ENCODE measurements around the gene VCAN. TPM values are rescaled to one million over a fixed set of nuclear protein-coding genes. Genes with fewer than 3 reads are reported as not detected.

The VCAN gene
- polyA plus RNA-seq, 2 of the 4 experiments (the other 2 are of a cell fraction), result 26.0 to 42.0 TPM

DNA sequence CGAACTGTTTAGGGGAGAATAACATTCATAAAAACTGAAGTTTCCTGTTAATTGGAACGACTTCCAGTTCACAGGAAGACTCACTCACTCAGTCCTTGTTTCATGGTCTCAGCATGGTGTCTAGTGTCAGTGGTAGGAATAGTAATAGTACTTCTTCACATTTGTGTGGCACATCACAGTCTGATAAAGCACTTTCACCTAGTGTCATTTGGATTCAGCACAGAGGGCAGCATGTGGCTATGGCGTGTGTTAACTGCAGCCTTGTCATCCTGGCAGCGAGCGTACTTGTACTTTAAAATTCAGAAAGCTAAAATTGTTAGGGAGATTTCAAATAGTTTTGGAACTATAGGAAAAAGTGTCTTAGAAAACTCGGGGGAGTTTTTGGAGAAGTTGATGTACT lies 72.4 kb downstream of the VCAN start (continued):
- TF ChIP-seq, protein P1, sequence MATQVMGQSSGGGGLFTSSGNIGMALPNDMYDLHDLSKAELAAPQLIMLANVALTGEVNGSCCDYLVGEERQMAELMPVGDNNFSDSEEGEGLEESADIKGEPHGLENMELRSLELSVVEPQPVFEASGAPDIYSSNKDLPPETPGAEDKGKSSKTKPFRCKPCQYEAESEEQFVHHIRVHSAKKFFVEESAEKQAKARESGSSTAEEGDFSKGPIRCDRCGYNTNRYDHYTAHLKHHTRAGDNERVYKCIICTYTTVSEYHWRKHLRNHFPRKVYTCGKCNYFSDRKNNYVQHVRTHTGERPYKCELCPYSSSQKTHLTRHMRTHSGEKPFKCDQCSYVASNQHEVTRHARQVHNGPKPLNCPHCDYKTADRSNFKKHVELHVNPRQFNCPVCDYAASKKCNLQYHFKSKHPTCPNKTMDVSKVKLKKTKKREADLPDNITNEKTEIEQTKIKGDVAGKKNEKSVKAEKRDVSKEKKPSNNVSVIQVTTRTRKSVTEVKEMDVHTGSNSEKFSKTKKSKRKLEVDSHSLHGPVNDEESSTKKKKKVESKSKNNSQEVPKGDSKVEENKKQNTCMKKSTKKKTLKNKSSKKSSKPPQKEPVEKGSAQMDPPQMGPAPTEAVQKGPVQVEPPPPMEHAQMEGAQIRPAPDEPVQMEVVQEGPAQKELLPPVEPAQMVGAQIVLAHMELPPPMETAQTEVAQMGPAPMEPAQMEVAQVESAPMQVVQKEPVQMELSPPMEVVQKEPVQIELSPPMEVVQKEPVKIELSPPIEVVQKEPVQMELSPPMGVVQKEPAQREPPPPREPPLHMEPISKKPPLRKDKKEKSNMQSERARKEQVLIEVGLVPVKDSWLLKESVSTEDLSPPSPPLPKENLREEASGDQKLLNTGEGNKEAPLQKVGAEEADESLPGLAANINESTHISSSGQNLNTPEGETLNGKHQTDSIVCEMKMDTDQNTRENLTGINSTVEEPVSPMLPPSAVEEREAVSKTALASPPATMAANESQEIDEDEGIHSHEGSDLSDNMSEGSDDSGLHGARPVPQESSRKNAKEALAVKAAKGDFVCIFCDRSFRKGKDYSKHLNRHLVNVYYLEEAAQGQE (IDR thresholded peaks at IDR 0.05), result no peak
- TF ChIP-seq, protein P2, sequence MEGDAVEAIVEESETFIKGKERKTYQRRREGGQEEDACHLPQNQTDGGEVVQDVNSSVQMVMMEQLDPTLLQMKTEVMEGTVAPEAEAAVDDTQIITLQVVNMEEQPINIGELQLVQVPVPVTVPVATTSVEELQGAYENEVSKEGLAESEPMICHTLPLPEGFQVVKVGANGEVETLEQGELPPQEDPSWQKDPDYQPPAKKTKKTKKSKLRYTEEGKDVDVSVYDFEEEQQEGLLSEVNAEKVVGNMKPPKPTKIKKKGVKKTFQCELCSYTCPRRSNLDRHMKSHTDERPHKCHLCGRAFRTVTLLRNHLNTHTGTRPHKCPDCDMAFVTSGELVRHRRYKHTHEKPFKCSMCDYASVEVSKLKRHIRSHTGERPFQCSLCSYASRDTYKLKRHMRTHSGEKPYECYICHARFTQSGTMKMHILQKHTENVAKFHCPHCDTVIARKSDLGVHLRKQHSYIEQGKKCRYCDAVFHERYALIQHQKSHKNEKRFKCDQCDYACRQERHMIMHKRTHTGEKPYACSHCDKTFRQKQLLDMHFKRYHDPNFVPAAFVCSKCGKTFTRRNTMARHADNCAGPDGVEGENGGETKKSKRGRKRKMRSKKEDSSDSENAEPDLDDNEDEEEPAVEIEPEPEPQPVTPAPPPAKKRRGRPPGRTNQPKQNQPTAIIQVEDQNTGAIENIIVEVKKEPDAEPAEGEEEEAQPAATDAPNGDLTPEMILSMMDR (IDR thresholded peaks at IDR 0.05), result no peak
- no peak for TF ChIP-seq HOXB5 (CRISPR knock-in tag; IDR thresholded peaks at IDR 0.05)
- no peak for TF ChIP-seq FOSB (CRISPR knock-in tag; IDR thresholded peaks at IDR 0.05)

DNA sequence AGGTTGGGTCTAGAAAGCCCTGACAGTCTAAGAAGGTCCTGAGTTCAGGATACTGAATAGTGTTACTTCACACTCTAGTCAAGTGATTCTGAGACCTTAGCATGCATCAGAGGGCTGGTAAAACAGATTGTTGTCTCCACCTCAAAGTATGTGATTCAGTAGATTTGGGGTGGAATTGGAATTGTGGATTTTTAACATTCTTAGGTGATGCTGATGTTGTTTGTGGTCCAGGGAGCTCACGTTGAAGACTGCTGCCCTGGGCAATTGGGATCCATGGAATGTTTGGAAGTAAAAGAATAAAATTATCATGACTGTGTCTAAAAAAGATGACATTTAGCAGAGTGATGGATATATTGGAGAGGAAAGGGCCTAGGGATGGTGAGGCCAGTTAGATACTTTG lies 75.6 kb downstream of the VCAN start:
- Histone ChIP-seq H3K4me2 (no peak overlapping the region), H3K4me3 (no peak overlapping the region), H3K27ac (no peak overlapping the region), H3K4me1 (peaks cover 9% of the 10 kb centered on the region; the same call in 2 of the 3 replicates), H3K9me3 (no peaks in the 10 kb centered on the region)
- WGBS (ENCODE audit: missing lambda C conversion rate), result 38% methylated on average over 1 of the region's 1 CpG
- DNase-seq (ENCODE audit: low read depth in 1 of 2, low spot score in 1 of 2) (no peak), ATAC-seq (no peak), FAIRE-seq (no peak)
- ChIA-PET CTCF (interaction anchor here (0.7 kb wide), 1 partner anchor 16 kb away, joined by 4 read pairs; no protein-coding TSS in a partner anchor), POLR2A (no interaction called here)
- TF ChIP-seq NPAS2 (CRISPR knock-in tag; IDR thresholded peaks at IDR 0.05; ENCODE audit: borderline replicate concordance), result no peak
- TF ChIP-seq RAD21 (conservative IDR thresholded peaks at IDR 0.05 in 1 of 2, IDR thresholded peaks at IDR 0.05 in 1 of 2), result no peak
- TF ChIP-seq EHF (CRISPR knock-in tag; IDR thresholded peaks at IDR 0.05), result no peak
- TF ChIP-seq HOXB5 (CRISPR knock-in tag; IDR thresholded peaks at IDR 0.05), result no peak
- no peak for TF ChIP-seq BHLHE40 (IDR thresholded peaks at IDR 0.05; ENCODE audit: low read depth, low read length)

DNA sequence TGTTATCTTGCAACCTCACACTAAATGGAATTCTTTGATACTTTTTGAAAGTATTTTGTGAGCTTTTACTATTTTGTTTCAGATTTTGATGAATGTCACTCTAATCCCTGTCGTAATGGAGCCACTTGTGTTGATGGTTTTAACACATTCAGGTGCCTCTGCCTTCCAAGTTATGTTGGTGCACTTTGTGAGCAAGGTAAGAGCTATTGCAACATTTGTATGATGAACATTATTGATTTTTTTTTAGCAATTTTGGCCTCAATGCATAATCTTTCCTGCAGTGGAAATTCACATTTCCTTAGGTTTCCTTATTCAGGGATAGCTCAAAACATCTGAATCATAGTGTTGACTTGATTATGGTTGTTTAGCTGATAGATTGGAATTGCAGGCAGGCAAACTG lies 76.3 kb downstream of the VCAN start:
- no peak overlapping the region for H3K4me3 ChIP-seq
- ChIA-PET CTCF (interaction anchor here (0.6 kb wide), 1 partner anchor 17 kb away, joined by 3 read pairs; no protein-coding TSS in a partner anchor), POLR2A (no interaction called here)
- DNase-seq (ENCODE audit: low read depth in 1 of 2, low spot score in 1 of 2) (no peak), FAIRE-seq (no peak), ATAC-seq (no peak)
- no peak overlapping the region for H3K4me2 ChIP-seq
- 62% methylated on average over 1 of the region's 1 CpG for WGBS (ENCODE audit: missing lambda C conversion rate)
- peaks cover 11% of the 10 kb centered on the region; the same call in 2 of the 3 replicates for H3K4me1 ChIP-seq
- no peak for TF ChIP-seq GATA3 (IDR thresholded peaks at IDR 0.05; ENCODE audit: borderline replicate concordance)
- H3K9me3 ChIP-seq, result no peaks in the 10 kb centered on the region
- no peak overlapping the region for H3K27ac ChIP-seq

DNA sequence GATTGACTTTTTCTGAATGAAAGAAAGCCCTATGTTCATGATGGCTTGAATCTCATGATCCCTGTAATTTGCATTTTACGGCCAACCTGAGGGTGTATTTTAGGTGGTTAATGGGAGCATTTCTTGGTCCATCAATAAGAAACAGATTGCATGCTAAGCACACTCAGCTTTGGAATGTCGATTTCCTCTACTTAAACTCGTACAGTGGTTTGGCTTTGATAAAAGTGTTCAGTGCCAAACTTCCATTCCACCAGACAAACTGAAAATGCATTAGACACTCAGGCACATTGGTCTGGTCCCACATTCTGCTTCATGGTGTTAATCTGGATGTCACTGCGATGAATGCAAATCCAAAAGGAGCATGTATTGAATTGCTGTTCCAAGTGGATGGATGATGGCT lies 77.0 kb downstream of the VCAN start:
- no peak overlapping the region for H3K4me2 ChIP-seq
- TF ChIP-seq ZSCAN20 (CRISPR knock-in tag; IDR thresholded peaks at IDR 0.05), result no peak
- TF ChIP-seq, protein P3, sequence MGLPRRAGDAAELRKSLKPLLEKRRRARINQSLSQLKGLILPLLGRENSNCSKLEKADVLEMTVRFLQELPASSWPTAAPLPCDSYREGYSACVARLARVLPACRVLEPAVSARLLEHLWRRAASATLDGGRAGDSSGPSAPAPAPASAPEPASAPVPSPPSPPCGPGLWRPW (IDR thresholded peaks at IDR 0.05), result no peak
- peaks cover 14% of the 10 kb centered on the region; the same call in 2 of the 3 replicates for H3K4me1 ChIP-seq
- 64% methylated on average over 4 of the region's 4 CpGs for WGBS (ENCODE audit: missing lambda C conversion rate)
- H3K27ac ChIP-seq, result no peak overlapping the region
- H3K4me3 ChIP-seq, result no peak overlapping the region
- H3K9me3 ChIP-seq, result no peaks in the 10 kb centered on the region
- POLR2A ChIA-PET, result no interaction called here
- ATAC-seq, result no peak
- CTCF ChIA-PET, result interaction anchor here (0.6 kb wide), 1 partner anchor 16 kb away, joined by 3 read pairs; no protein-coding TSS in a partner anchor
- no peak for DNase-seq (ENCODE audit: low read depth in 1 of 2, low spot score in 1 of 2)
- FAIRE-seq, result no peak

DNA sequence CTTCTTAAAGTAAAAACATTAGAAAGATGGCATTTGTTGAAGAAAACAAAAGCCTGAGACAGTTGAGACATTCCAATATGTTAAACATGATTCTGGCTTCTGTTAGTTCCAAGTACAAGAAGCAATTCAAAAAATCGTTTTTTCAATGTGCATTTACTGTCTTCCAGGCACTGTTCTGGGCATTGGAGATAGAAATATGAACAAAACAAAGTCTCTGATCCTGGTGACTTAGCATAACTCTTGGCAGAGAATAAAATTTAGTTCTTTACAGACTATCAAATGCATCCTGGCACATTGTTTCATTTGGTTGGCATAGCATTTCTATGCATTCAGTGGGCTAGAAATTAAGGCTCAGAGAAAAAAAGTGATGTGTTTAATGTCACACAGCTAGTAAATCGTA lies 77.5 kb downstream of the VCAN start:
- ChIA-PET CTCF (no interaction called here), POLR2A (no interaction called here)
- WGBS (ENCODE audit: missing lambda C conversion rate), result 21% methylated on average over 2 of the region's 2 CpGs
- FAIRE-seq (no peak), DNase-seq (ENCODE audit: low read depth in 1 of 2, low spot score in 1 of 2) (no peak), ATAC-seq (no peak)
- H3K27ac ChIP-seq, result no peak overlapping the region
- no peak overlapping the region for H3K4me2 ChIP-seq
- no peaks in the 10 kb centered on the region for H3K9me3 ChIP-seq
- peaks cover 19% of the 10 kb centered on the region for H3K4me1 ChIP-seq
- H3K4me3 ChIP-seq, result no peak overlapping the region
- TF ChIP-seq JUN (IDR thresholded peaks at IDR 0.05) (no peak), CEBPB (IDR thresholded peaks at IDR 0.05) (no peak), TFCP2L1 (CRISPR knock-in tag; IDR thresholded peaks at IDR 0.05) (no peak), POLR2A (IDR thresholded peaks at IDR 0.05; ENCODE audit: low read length) (no peak), SMC3 (IDR thresholded peaks at IDR 0.05) (no peak), RNF2 (IDR thresholded peaks at IDR 0.05; ENCODE audit: borderline replicate concordance, low read depth) (no peak), HOXB5 (CRISPR knock-in tag; IDR thresholded peaks at IDR 0.05) (no peak)
- TF ChIP-seq, protein P4, sequence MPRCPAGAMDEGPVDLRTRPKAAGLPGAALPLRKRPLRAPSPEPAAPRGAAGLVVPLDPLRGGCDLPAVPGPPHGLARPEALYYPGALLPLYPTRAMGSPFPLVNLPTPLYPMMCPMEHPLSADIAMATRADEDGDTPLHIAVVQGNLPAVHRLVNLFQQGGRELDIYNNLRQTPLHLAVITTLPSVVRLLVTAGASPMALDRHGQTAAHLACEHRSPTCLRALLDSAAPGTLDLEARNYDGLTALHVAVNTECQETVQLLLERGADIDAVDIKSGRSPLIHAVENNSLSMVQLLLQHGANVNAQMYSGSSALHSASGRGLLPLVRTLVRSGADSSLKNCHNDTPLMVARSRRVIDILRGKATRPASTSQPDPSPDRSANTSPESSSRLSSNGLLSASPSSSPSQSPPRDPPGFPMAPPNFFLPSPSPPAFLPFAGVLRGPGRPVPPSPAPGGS (IDR thresholded peaks at IDR 0.05), result no peak
- TF ChIP-seq, protein P5, sequence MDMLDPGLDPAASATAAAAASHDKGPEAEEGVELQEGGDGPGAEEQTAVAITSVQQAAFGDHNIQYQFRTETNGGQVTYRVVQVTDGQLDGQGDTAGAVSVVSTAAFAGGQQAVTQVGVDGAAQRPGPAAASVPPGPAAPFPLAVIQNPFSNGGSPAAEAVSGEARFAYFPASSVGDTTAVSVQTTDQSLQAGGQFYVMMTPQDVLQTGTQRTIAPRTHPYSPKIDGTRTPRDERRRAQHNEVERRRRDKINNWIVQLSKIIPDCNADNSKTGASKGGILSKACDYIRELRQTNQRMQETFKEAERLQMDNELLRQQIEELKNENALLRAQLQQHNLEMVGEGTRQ (IDR thresholded peaks at IDR 0.05), result no peak
